ENCODE results near the gene FBLN2.

Gene FBLN2

DNA sequence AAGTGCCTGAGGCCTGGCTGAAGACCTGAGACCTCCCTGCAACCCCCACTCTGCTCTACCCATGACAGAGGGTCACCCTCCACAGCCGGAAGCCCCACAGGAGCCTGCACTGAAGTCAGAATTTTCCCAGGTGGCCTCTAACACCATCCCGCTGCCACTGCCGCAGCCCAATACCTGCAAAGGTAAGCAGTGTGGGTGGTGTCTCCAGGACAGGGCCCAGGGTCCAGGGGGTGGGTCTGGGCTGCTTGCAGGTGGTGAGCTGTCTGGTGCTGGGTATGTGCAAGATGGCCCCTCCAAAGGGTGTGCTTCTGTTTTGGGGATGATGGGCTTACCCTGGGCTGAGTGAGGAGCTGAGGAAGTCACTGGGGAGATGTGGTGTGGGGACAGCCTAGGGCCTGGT is 69.9 kb downstream of the FBLN2 start:
- Histone ChIP-seq H3K27ac (replicated peaks) (no peak overlapping the region), H3K27me3 (ENCODE audit: insufficient read depth, poor library complexity, severe bottlenecking) (no peaks in the 10 kb centered on the region), H3K4me3 (replicated peaks; ENCODE audit: insufficient read depth, low read length) (no peak overlapping the region)
- no peak for DNase-seq (ENCODE audit: low read depth in 1 of 2, low spot score in 1 of 2)
- TF ChIP-seq SPI1 (IDR thresholded peaks at IDR 0.05; ENCODE audit: borderline replicate concordance, low read depth), result no peak
- TF ChIP-seq, protein P1, sequence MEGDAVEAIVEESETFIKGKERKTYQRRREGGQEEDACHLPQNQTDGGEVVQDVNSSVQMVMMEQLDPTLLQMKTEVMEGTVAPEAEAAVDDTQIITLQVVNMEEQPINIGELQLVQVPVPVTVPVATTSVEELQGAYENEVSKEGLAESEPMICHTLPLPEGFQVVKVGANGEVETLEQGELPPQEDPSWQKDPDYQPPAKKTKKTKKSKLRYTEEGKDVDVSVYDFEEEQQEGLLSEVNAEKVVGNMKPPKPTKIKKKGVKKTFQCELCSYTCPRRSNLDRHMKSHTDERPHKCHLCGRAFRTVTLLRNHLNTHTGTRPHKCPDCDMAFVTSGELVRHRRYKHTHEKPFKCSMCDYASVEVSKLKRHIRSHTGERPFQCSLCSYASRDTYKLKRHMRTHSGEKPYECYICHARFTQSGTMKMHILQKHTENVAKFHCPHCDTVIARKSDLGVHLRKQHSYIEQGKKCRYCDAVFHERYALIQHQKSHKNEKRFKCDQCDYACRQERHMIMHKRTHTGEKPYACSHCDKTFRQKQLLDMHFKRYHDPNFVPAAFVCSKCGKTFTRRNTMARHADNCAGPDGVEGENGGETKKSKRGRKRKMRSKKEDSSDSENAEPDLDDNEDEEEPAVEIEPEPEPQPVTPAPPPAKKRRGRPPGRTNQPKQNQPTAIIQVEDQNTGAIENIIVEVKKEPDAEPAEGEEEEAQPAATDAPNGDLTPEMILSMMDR (IDR thresholded peaks at IDR 0.05; ENCODE audit: insufficient read depth, low read length), result no peak
- no peak for TF ChIP-seq GABPA (IDR thresholded peaks at IDR 0.05; ENCODE audit: low read depth)
- TF ChIP-seq, protein P2, sequence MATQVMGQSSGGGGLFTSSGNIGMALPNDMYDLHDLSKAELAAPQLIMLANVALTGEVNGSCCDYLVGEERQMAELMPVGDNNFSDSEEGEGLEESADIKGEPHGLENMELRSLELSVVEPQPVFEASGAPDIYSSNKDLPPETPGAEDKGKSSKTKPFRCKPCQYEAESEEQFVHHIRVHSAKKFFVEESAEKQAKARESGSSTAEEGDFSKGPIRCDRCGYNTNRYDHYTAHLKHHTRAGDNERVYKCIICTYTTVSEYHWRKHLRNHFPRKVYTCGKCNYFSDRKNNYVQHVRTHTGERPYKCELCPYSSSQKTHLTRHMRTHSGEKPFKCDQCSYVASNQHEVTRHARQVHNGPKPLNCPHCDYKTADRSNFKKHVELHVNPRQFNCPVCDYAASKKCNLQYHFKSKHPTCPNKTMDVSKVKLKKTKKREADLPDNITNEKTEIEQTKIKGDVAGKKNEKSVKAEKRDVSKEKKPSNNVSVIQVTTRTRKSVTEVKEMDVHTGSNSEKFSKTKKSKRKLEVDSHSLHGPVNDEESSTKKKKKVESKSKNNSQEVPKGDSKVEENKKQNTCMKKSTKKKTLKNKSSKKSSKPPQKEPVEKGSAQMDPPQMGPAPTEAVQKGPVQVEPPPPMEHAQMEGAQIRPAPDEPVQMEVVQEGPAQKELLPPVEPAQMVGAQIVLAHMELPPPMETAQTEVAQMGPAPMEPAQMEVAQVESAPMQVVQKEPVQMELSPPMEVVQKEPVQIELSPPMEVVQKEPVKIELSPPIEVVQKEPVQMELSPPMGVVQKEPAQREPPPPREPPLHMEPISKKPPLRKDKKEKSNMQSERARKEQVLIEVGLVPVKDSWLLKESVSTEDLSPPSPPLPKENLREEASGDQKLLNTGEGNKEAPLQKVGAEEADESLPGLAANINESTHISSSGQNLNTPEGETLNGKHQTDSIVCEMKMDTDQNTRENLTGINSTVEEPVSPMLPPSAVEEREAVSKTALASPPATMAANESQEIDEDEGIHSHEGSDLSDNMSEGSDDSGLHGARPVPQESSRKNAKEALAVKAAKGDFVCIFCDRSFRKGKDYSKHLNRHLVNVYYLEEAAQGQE (IDR thresholded peaks at IDR 0.05; ENCODE audit: insufficient replicate concordance, low read depth), result no peak
- TF ChIP-seq POLR2AphosphoS5 (IDR thresholded peaks at IDR 0.05; ENCODE audit: low read depth), result no peak

DNA sequence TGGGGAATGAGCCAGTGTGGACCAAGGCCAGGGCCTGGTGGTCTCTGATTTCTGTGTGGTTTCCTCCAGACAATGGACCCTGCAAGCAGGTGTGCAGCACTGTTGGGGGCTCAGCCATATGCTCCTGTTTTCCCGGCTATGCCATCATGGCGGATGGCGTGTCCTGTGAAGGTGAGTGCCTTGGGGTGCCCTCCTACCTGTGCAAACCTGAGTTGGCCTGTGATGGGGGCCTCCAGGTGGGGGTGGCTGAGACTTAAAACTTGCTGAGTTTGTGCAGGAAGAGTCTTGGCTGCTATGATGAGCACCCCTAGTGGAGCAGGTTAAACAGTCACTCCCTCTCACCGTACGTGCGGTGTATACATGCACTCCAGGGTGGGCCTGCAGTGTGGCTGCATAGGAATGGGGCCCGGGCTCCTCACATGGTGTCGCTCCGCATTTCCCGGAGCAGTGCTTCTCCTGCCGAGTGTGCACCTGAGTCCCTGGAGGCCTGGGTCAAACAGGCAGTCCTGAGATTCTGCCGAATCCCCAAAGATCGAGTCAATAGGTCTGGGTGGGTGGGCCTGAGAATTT is 70.8 kb downstream of the FBLN2 start:
- no peak overlapping the region for H3K27ac ChIP-seq (replicated peaks)
- no peaks in the 10 kb centered on the region for H3K27me3 ChIP-seq (ENCODE audit: insufficient read depth, poor library complexity, severe bottlenecking)
- no peak for DNase-seq (ENCODE audit: low read depth in 1 of 2, low spot score in 1 of 2)
- no peak overlapping the region for H3K4me3 ChIP-seq (replicated peaks; ENCODE audit: insufficient read depth, low read length)
- TF ChIP-seq, protein P2 (IDR thresholded peaks at IDR 0.05; ENCODE audit: insufficient replicate concordance, low read depth), result no peak
- TF ChIP-seq POLR2AphosphoS5 (IDR thresholded peaks at IDR 0.05; ENCODE audit: low read depth) (no peak), GABPA (IDR thresholded peaks at IDR 0.05; ENCODE audit: low read depth) (no peak), SPI1 (IDR thresholded peaks at IDR 0.05; ENCODE audit: borderline replicate concordance, low read depth) (no peak)
- TF ChIP-seq, protein P1 (IDR thresholded peaks at IDR 0.05; ENCODE audit: insufficient read depth, low read length), result no peak

DNA sequence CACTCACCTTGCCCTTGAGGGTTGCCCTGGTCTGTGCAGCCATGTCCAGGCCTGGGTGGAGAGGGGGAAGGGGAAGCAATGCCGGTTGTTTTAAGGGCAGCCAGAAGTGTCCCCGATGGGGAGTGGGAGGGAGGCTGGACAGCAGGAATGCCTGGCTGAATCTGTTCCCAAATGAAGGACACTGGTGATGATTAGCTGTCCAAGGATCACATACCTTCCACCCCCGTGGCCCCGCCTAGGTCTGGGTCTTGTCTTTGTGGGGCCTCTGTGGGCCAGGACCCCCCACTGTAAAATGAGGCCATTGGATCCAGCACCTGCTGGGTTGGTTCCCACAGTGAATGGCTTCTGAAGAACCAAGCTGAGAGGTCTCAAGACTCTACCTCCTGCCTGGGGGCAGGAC is 71.4 kb downstream of the FBLN2 start:
- DNase-seq (ENCODE audit: low read depth in 1 of 2, low spot score in 1 of 2), result no peak
- Histone ChIP-seq H3K4me3 (replicated peaks; ENCODE audit: insufficient read depth, low read length) (no peak overlapping the region), H3K27me3 (ENCODE audit: insufficient read depth, poor library complexity, severe bottlenecking) (no peaks in the 10 kb centered on the region), H3K27ac (replicated peaks) (no peak overlapping the region)
- TF ChIP-seq SPI1 (IDR thresholded peaks at IDR 0.05; ENCODE audit: borderline replicate concordance, low read depth) (no peak), POLR2AphosphoS5 (IDR thresholded peaks at IDR 0.05; ENCODE audit: low read depth) (no peak), GABPA (IDR thresholded peaks at IDR 0.05; ENCODE audit: low read depth) (no peak)
- TF ChIP-seq, protein P1 (IDR thresholded peaks at IDR 0.05; ENCODE audit: insufficient read depth, low read length), result no peak
- TF ChIP-seq, protein P2 (IDR thresholded peaks at IDR 0.05; ENCODE audit: insufficient replicate concordance, low read depth), result no peak

Data from HL-60 (cell line).